A549 (cell line): ENCODE data around the gene SUSD1. TPM values are rescaled to one million over a fixed set of nuclear protein-coding genes. Genes with fewer than 3 reads are reported as not detected.
A peak's percentile ranks its signal among the peaks of the same experiment; 100 is the strongest.

Experiments used
- BCL3 ChIP-seq: fragments of >200 bp; sonication (Bioruptor Twin); formaldehyde crosslinking; IDR thresholded peaks from 3 replicates; pipeline ENCODE4 v1.6.1; 2016
- BHLHE40 ChIP-seq: IDR thresholded peaks from 2 replicates; pipeline ENCODE4 v1.6.1; 2012; ENCODE audit warnings: low read depth, low read length, inconsistent platforms
- CBX2 ChIP-seq: fragments of 200-600 bp; sonication (generic); IDR thresholded peaks from 2 replicates; pipeline ENCODE4 v1.6.1; 2016; ENCODE audit warnings: low read depth, mild to moderate bottlenecking, borderline replicate concordance
- CBX8 ChIP-seq: fragments of 200-600 bp; sonication (generic); IDR thresholded peaks from 2 replicates; pipeline ENCODE4 v1.6.1; 2016
- CEBPB ChIP-seq, 2 experiments: fragments of >200 bp in 1 of 2; sonication (Bioruptor Twin) in 1 of 2; formaldehyde crosslinking in 1 of 2; IDR thresholded peaks; 2 replicates each; pipeline ENCODE4 v1.6.1; 2012 to 2016
- CHD2 ChIP-seq: fragments of 150-350 bp; IDR thresholded peaks from 2 replicates; pipeline ENCODE4 v1.6.1; 2014; ENCODE audit warnings: low read length; ENCODE audit not compliant: partially characterized antibody
- EHF ChIP-seq: fragments of 250-450 bp; sonication (Bioruptor Pico); IDR thresholded peaks from 2 replicates; pipeline ENCODE4 v1.5.0; 2020; ENCODE audit warnings: mild to moderate bottlenecking
- EHMT2 ChIP-seq: fragments of 200-600 bp; sonication (generic); IDR thresholded peaks from 2 replicates; pipeline ENCODE4 v1.6.1; 2016; ENCODE audit warnings: antibody characterized with exemption, low read depth, mild to moderate bottlenecking, moderate library complexity
- ESRRA ChIP-seq: fragments of 150-350 bp; IDR thresholded peaks from 2 replicates; pipeline ENCODE4 v1.6.1; 2014; ENCODE audit warnings: mild to moderate bottlenecking, low read length, borderline replicate concordance
- FOSL2 ChIP-seq, 2 experiments: fragments of 450-650 bp in 1 of 2; fragments of >200 bp in 1 of 2; sonication (Bioruptor Twin) in 1 of 2; formaldehyde crosslinking; IDR thresholded peaks; 2 replicates each; pipeline versions ENCODE4 v1.5.0 to v1.6.1; 2016 to 2020; ENCODE audit warnings: mild to moderate bottlenecking in 1 of 2, moderate library complexity in 1 of 2
- FOXS1 ChIP-seq: fragments of 250-450 bp; sonication (Bioruptor Pico); IDR thresholded peaks from 2 replicates; pipeline ENCODE4 v1.5.0; 2020; ENCODE audit warnings: mild to moderate bottlenecking, moderate library complexity
- HDAC2 ChIP-seq: fragments of 200-600 bp; sonication (generic); IDR thresholded peaks from 2 replicates; pipeline ENCODE4 v1.6.1; 2016
- HES2 ChIP-seq: fragments of >200 bp; sonication (Bioruptor Twin); formaldehyde crosslinking; IDR thresholded peaks from 2 replicates; pipeline ENCODE4 v1.6.1; 2016
- JUN ChIP-seq, 2 experiments: fragments of >200 bp; sonication (Bioruptor Twin); formaldehyde crosslinking; IDR thresholded peaks; 2 replicates in 1 of 2; 3 replicates in 1 of 2; pipeline ENCODE4 v1.6.1; 2016 to 2017
- JUNB ChIP-seq: fragments of >200 bp; sonication (Bioruptor Twin); formaldehyde crosslinking; IDR thresholded peaks from 2 replicates; pipeline ENCODE4 v1.6.1; 2016
- KDM5A ChIP-seq: fragments of 200-600 bp; sonication (generic); IDR thresholded peaks from 2 replicates; pipeline ENCODE4 v1.6.1; 2016; ENCODE audit warnings: antibody characterized with exemption, mild to moderate bottlenecking
- MAFK ChIP-seq: fragments of 450-650 bp; IDR thresholded peaks from 2 replicates; pipeline ENCODE4 v1.6.1; 2014; ENCODE audit not compliant: partially characterized antibody
- MAZ ChIP-seq: fragments of 150-350 bp; IDR thresholded peaks from 2 replicates; pipeline ENCODE4 v1.6.1; 2014; ENCODE audit warnings: antibody characterized with exemption, low read depth, low read length, borderline replicate concordance
- NPAS2 ChIP-seq: fragments of 250-450 bp; sonication (Bioruptor Pico); IDR thresholded peaks from 2 replicates; pipeline ENCODE4 v1.8.0; 2022; ENCODE audit warnings: mild to moderate bottlenecking, moderate library complexity, borderline replicate concordance
- NR3C1 ChIP-seq: fragments of >200 bp; sonication (Bioruptor Twin); formaldehyde crosslinking; IDR thresholded peaks from 3 replicates; pipeline ENCODE4 v1.6.1; 2017
- PHF8 ChIP-seq: fragments of 200-600 bp; sonication (generic); IDR thresholded peaks from 2 replicates; pipeline ENCODE4 v1.6.1; 2016; ENCODE audit warnings: low read depth, mild to moderate bottlenecking, antibody characterized with exemption, moderate library complexity, borderline replicate concordance
- POLR2A ChIP-seq: IDR thresholded peaks from 2 replicates; pipeline ENCODE4 v1.6.1; 2012; ENCODE audit warnings: mild to moderate bottlenecking, low read length
- POLR2AphosphoS2 ChIP-seq: conservative IDR thresholded peaks from 2 replicates; pipeline ENCODE4 v1.6.1; 2012; ENCODE audit warnings: low read length, improper control_type of control experiment, inconsistent platforms
- RARB ChIP-seq: fragments of 250-450 bp; sonication (Bioruptor Pico); IDR thresholded peaks from 2 replicates; pipeline ENCODE4 v1.8.0; 2021; ENCODE audit warnings: mild to moderate bottlenecking, moderate library complexity
- RCOR1 ChIP-seq: fragments of 150-350 bp; IDR thresholded peaks from 2 replicates; pipeline ENCODE4 v1.6.1; 2014; ENCODE audit warnings: antibody characterized with exemption, low read length, low read depth
- RFX5 ChIP-seq: fragments of 450-650 bp; IDR thresholded peaks from 2 replicates; pipeline ENCODE4 v1.7.1; 2014; ENCODE audit warnings: antibody characterized with exemption, mild to moderate bottlenecking, moderate library complexity
- RNF2 ChIP-seq: fragments of 200-600 bp; sonication (generic); IDR thresholded peaks from 2 replicates; pipeline ENCODE4 v1.6.1; 2016; ENCODE audit warnings: low read depth, mild to moderate bottlenecking, antibody characterized with exemption, moderate library complexity, borderline replicate concordance
- polyA plus RNA-seq, 4 experiments: library from polyadenylated mRNA; depleted of rRNA in 3 of 4; stranded (reverse); fragments of >200 nt; fragmentation: RNase III in 1 of 4; extraction: RNeasy Plus Mini Kit Qiagen cat#74134 plus additional on column Dnase treatment in 1 of 4; gene quantifications; 2 replicates in 3 of 4; 3 replicates in 1 of 4; pipeline ENCODE4 v1.2.3, GENCODE V29; 2011 to 2017
- TF ChIP-seq, protein P1 (sequence below): fragments of >200 bp; sonication (Bioruptor Twin); formaldehyde crosslinking; IDR thresholded peaks from 3 replicates; pipeline ENCODE4 v1.5.1; 2016
- TF ChIP-seq, protein P2 (sequence below): IDR thresholded peaks from 2 replicates; pipeline ENCODE4 v1.6.1; 2012
- TF ChIP-seq, protein P3 (sequence below): fragments of 150-350 bp; IDR thresholded peaks from 2 replicates; pipeline ENCODE4 v1.6.1; 2014; ENCODE audit warnings: low read depth, mild to moderate bottlenecking, low read length
- TF ChIP-seq, protein P4 (sequence below): IDR thresholded peaks from 2 replicates; pipeline ENCODE4 v1.6.1; 2012; ENCODE audit warnings: low read depth, borderline replicate concordance
- TF ChIP-seq, protein P5 (sequence below): fragments of 250-450 bp; sonication (Bioruptor Pico); IDR thresholded peaks from 2 replicates; pipeline ENCODE4 v1.5.0; 2020; ENCODE audit warnings: low read depth, mild to moderate bottlenecking, moderate library complexity
- TF ChIP-seq, protein P6 (sequence below): fragments of 250-450 bp; sonication (Bioruptor Pico); IDR thresholded peaks from 2 replicates; pipeline ENCODE4 v1.5.0; 2021; ENCODE audit warnings: mild to moderate bottlenecking, moderate library complexity, borderline replicate concordance

SUSD1 gene
- polyA plus RNA-seq, 2 of the 4 experiments (the other 2 are of a cell fraction): 15.7 to 18.6 TPM

DNA sequence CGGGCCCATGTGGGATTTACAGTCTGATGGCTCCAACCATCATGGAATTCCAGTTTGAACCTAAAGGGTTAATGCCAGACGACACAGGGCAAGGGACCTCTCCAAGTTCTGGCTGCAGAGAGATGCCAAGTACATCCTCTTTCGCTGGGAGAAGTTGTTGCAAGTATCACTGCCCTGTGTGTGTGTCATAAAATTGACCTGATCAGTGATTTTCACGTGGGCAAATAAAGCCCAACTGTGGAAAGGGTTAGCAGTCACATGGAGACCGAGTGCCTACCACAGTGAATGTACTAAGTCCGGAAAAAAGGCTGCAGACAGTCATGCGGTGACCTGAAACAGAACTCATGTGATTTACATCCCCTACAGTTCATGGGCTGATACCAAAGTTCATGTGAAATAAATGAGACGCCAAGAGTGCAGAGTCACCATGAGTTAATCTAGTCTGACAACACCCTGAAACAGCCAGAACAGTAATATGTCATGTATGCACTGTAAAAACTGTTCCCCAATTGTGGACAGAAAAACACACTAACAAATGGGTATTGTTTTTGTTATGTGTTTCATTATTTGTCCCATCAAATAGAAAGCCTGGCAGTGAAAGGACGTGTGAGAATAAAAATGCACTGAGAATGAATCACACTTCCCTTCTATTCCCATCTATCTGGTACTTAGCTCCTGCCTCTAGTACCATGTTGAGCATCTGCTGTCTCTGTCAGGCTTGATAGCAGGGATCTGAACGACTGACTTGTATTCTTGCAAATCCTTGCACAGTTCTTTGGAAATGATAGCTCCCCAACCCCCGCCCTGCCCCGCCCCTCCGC lies 115.7 kb downstream of the SUSD1 start (continued):
- TF ChIP-seq BCL3 (no peak), CEBPB (IDR thresholded peaks at IDR 0.05) (no peak), BHLHE40 (peak; percentile 61), HES2 (no peak), CBX2 (no peak), EHMT2 (no peak), JUN (IDR thresholded peaks at IDR 0.05) (peak; percentile 43 to 45; a peak in 3 of 5 replicates), MAZ (no peak), ESRRA (no peak), RFX5 (no peak), RCOR1 (no peak), POLR2A (no peak), FOXS1 (no peak; the same call in 1 of the 2 replicates), CHD2 (no peak), KDM5A (no peak), FOSL2 (IDR thresholded peaks at IDR 0.05) (0 out of 2 replicates have a peak, but pooled peaks have one; percentile 5), FOSL2 (CRISPR knock-in tag; IDR thresholded peaks at IDR 0.05) (peak; percentile 70), NPAS2 (no peak), RARB (peak; percentile 78; the same call in 1 of the 2 replicates), JUNB (peak; percentile 67), MAFK (peak; percentile 94), CBX8 (no peak), POLR2AphosphoS2 (no peak), HDAC2 (no peak), EHF (CRISPR knock-in tag) (no peak), RNF2 (no peak), PHF8 (no peak), NR3C1 (no peak)
- TF ChIP-seq, protein P1, sequence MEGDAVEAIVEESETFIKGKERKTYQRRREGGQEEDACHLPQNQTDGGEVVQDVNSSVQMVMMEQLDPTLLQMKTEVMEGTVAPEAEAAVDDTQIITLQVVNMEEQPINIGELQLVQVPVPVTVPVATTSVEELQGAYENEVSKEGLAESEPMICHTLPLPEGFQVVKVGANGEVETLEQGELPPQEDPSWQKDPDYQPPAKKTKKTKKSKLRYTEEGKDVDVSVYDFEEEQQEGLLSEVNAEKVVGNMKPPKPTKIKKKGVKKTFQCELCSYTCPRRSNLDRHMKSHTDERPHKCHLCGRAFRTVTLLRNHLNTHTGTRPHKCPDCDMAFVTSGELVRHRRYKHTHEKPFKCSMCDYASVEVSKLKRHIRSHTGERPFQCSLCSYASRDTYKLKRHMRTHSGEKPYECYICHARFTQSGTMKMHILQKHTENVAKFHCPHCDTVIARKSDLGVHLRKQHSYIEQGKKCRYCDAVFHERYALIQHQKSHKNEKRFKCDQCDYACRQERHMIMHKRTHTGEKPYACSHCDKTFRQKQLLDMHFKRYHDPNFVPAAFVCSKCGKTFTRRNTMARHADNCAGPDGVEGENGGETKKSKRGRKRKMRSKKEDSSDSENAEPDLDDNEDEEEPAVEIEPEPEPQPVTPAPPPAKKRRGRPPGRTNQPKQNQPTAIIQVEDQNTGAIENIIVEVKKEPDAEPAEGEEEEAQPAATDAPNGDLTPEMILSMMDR: no peak
- TF ChIP-seq, protein P2, sequence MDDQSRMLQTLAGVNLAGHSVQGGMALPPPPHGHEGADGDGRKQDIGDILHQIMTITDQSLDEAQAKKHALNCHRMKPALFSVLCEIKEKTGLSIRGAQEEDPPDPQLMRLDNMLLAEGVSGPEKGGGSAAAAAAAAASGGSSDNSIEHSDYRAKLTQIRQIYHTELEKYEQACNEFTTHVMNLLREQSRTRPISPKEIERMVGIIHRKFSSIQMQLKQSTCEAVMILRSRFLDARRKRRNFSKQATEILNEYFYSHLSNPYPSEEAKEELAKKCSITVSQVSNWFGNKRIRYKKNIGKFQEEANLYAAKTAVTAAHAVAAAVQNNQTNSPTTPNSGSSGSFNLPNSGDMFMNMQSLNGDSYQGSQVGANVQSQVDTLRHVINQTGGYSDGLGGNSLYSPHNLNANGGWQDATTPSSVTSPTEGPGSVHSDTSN: no peak
- TF ChIP-seq, protein P3, sequence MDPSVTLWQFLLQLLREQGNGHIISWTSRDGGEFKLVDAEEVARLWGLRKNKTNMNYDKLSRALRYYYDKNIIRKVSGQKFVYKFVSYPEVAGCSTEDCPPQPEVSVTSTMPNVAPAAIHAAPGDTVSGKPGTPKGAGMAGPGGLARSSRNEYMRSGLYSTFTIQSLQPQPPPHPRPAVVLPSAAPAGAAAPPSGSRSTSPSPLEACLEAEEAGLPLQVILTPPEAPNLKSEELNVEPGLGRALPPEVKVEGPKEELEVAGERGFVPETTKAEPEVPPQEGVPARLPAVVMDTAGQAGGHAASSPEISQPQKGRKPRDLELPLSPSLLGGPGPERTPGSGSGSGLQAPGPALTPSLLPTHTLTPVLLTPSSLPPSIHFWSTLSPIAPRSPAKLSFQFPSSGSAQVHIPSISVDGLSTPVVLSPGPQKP: no peak
- TF ChIP-seq, protein P4, sequence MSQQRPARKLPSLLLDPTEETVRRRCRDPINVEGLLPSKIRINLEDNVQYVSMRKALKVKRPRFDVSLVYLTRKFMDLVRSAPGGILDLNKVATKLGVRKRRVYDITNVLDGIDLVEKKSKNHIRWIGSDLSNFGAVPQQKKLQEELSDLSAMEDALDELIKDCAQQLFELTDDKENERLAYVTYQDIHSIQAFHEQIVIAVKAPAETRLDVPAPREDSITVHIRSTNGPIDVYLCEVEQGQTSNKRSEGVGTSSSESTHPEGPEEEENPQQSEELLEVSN: no peak
- TF ChIP-seq, protein P5, sequence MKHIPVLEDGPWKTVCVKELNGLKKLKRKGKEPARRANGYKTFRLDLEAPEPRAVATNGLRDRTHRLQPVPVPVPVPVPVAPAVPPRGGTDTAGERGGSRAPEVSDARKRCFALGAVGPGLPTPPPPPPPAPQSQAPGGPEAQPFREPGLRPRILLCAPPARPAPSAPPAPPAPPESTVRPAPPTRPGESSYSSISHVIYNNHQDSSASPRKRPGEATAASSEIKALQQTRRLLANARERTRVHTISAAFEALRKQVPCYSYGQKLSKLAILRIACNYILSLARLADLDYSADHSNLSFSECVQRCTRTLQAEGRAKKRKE (CRISPR knock-in tag): peak; percentile 82
- TF ChIP-seq, protein P6, sequence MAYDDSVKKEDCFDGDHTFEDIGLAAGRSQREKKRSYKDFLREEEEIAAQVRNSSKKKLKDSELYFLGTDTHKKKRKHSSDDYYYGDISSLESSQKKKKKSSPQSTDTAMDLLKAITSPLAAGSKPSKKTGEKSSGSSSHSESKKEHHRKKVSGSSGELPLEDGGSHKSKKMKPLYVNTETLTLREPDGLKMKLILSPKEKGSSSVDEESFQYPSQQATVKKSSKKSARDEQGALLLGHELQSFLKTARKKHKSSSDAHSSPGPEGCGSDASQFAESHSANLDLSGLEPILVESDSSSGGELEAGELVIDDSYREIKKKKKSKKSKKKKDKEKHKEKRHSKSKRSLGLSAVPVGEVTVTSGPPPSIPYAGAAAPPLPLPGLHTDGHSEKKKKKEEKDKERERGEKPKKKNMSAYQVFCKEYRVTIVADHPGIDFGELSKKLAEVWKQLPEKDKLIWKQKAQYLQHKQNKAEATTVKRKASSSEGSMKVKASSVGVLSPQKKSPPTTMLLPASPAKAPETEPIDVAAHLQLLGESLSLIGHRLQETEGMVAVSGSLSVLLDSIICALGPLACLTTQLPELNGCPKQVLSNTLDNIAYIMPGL: no peak
